ENCODE measurements around the gene EGF. TPM values are rescaled to one million over a fixed set of nuclear protein-coding genes. Genes with fewer than 3 reads are reported as not detected.
A peak's percentile ranks its signal among the peaks of the same experiment; 100 is the strongest.

Gene EGF
- total RNA-seq, 1 experiment from 2014 or later = 0.25 TPM

- no peak for TF ChIP-seq CTCF (IDR thresholded peaks at IDR 0.05; ENCODE audit: insufficient read depth in 1 of 2, low read depth in 1 of 2, low read length in 1 of 2, severe bottlenecking in 1 of 2, unreplicated experiment in 1 of 2)
- no peak for DNase-seq
- Histone ChIP-seq H3K4me1 (peaks cover 6% of the 10 kb centered on the region; the same call in 1 of the 2 replicates), H3K9me3 (no peaks in the 10 kb centered on the region), H3K4me3 (ENCODE audit: low read depth, low read length) (no peak overlapping the region), H3K36me3 (ENCODE audit: control insufficient read depth, insufficient read depth, low read length) (no peaks in the 10 kb centered on the region), H3K27me3 (replicated peaks; ENCODE audit: control insufficient read depth, insufficient read depth, low read length) (no peaks in the 10 kb centered on the region)
- H3K27ac Mint-ChIP-seq (ENCODE audit: unreplicated experiment) = no peak overlapping the region
- peaks cover 4% of the 10 kb centered on the region for H3K27me3 Mint-ChIP-seq (ENCODE audit: insufficient read depth, unreplicated experiment)
- no peaks in the 10 kb centered on the region for H3K36me3 Mint-ChIP-seq (ENCODE audit: insufficient read depth, unreplicated experiment)
- H3K4me1 Mint-ChIP-seq (ENCODE audit: low read depth, unreplicated experiment) = no peaks in the 10 kb centered on the region
- CTCF ChIA-PET = no interaction called here
- H3K9me3 Mint-ChIP-seq (ENCODE audit: unreplicated experiment) = no peaks in the 10 kb centered on the region
- POLR2A ChIA-PET = no interaction called here
- intact Hi-C loops (cut with micrococcal nuclease; ENCODE audit: unreplicated experiment) = loop anchor here (10.0 kb wide), 2 partner anchors 318 to 1478 kb away; no protein-coding TSS in a partner anchor
- no peak overlapping the region for H3K4me3 Mint-ChIP-seq (ENCODE audit: unreplicated experiment)
- no TSS peak for BruUV-seq (replicated peaks)
These were observed 83.8 kb downstream of the EGF start for GRCh38 chr4:109996526-109996925.

GRCh38 chr4:109998867-109999584 lies 86.3 kb downstream of the EGF start:
- BruUV-seq (replicated peaks) = no TSS peak
- DNase-seq = peak in 1 of 2 experiments; percentile 69
- Mint-ChIP-seq H3K4me3 (ENCODE audit: unreplicated experiment) (no peak overlapping the region), H3K27ac (ENCODE audit: unreplicated experiment) (no peak overlapping the region), H3K9me3 (ENCODE audit: unreplicated experiment) (no peaks in the 10 kb centered on the region), H3K4me1 (ENCODE audit: low read depth, unreplicated experiment) (no peaks in the 10 kb centered on the region), H3K27me3 (ENCODE audit: insufficient read depth, unreplicated experiment) (peaks cover 2% of the 10 kb centered on the region), H3K36me3 (ENCODE audit: insufficient read depth, unreplicated experiment) (no peaks in the 10 kb centered on the region)
- no peak overlapping the region for H3K4me3 ChIP-seq (ENCODE audit: low read depth, low read length)
- no peaks in the 10 kb centered on the region for H3K36me3 ChIP-seq (ENCODE audit: control insufficient read depth, insufficient read depth, low read length)
- no peaks in the 10 kb centered on the region for H3K9me3 ChIP-seq
- POLR2A ChIA-PET = no interaction called here
- CTCF ChIA-PET = interaction anchor here (1.0 to 1.5 kb wide), 4 partner anchors 345 to 1633 kb away, joined by 4 to 13 read pairs (median 7); no protein-coding TSS in a partner anchor
- H3K27me3 ChIP-seq (replicated peaks; ENCODE audit: control insufficient read depth, insufficient read depth, low read length) = no peaks in the 10 kb centered on the region
- intact Hi-C loops (cut with micrococcal nuclease; ENCODE audit: unreplicated experiment) = loop anchor here (1.0 to 10.0 kb wide), 7 partner anchors 316 to 1632 kb away; no protein-coding TSS in a partner anchor
- peaks cover 6% of the 10 kb centered on the region for H3K4me1 ChIP-seq
- peak; percentile 44 to 73 for TF ChIP-seq CTCF (IDR thresholded peaks at IDR 0.05; ENCODE audit: insufficient read depth in 1 of 2, low read depth in 1 of 2, low read length in 1 of 2, severe bottlenecking in 1 of 2, unreplicated experiment in 1 of 2)

GRCh38 chr4:109999585-109999912 lies 86.9 kb downstream of the EGF start:
- ChIA-PET POLR2A (no interaction called here), CTCF (interaction anchor here (1.1 to 1.5 kb wide), 2 partner anchors 344 to 511 kb away, joined by 9 to 13 read pairs; no protein-coding TSS in a partner anchor)
- Histone ChIP-seq H3K9me3 (no peaks in the 10 kb centered on the region), H3K27me3 (replicated peaks; ENCODE audit: control insufficient read depth, insufficient read depth, low read length) (no peaks in the 10 kb centered on the region), H3K4me3 (ENCODE audit: low read depth, low read length) (no peak overlapping the region), H3K36me3 (ENCODE audit: control insufficient read depth, insufficient read depth, low read length) (no peaks in the 10 kb centered on the region), H3K4me1 (peaks cover 6% of the 10 kb centered on the region)
- DNase-seq = no peak
- H3K9me3 Mint-ChIP-seq (ENCODE audit: unreplicated experiment) = no peaks in the 10 kb centered on the region
- no peak overlapping the region for H3K4me3 Mint-ChIP-seq (ENCODE audit: unreplicated experiment)
- TF ChIP-seq CTCF (IDR thresholded peaks at IDR 0.05; ENCODE audit: insufficient read depth in 1 of 2, low read depth in 1 of 2, low read length in 1 of 2, severe bottlenecking in 1 of 2, unreplicated experiment in 1 of 2) = no peak
- no peaks in the 10 kb centered on the region for H3K36me3 Mint-ChIP-seq (ENCODE audit: insufficient read depth, unreplicated experiment)
- H3K27ac Mint-ChIP-seq (ENCODE audit: unreplicated experiment) = no peak overlapping the region
- BruUV-seq (replicated peaks) = no TSS peak
- no peaks in the 10 kb centered on the region for H3K4me1 Mint-ChIP-seq (ENCODE audit: low read depth, unreplicated experiment)
- H3K27me3 Mint-ChIP-seq (ENCODE audit: insufficient read depth, unreplicated experiment) = peaks cover 2% of the 10 kb centered on the region
- intact Hi-C loops (cut with micrococcal nuclease; ENCODE audit: unreplicated experiment) = loop anchor here (1.0 to 10.0 kb wide), 7 partner anchors 315 to 1631 kb away; no protein-coding TSS in a partner anchor
